HG02870 (cell line): Measurements from ENCODE around the gene PAOX.
"Not testable (repeated sequence)": the region's sequence is repeated elsewhere in the genome, so short reads cannot be mapped to it uniquely, and the experiment has no call there.

ENCODE experiments used
- ATAC-seq: cut with Tn5 transposase; IDR thresholded peaks from one replicate; pipeline ENCODE4 v1.9.1; 2021; ENCODE audit warnings: mild to moderate bottlenecking, moderate library complexity; ENCODE audit not compliant: unreplicated experiment

PAOX gene

GRCh38 chr10:133403359-133403758 is 24.3 kb downstream of the PAOX start:
- ATAC-seq: no peak

GRCh38 chr10:133403784-133404183 is 24.7 kb downstream of the PAOX start:
- no peak for ATAC-seq

- no peak for ATAC-seq
Observed at GRCh38 chr10:133405272-133405671, 26.2 kb downstream of the PAOX start.

GRCh38 chr10:133405844-133406527 is 26.9 kb downstream of the PAOX start:
- peak; percentile 49 for ATAC-seq

GRCh38 chr10:133411523-133412380 is 32.7 kb downstream of the PAOX start:
- ATAC-seq: no peak

GRCh38 chr10:133412381-133412711 is 33.3 kb downstream of the PAOX start:
- no peak for ATAC-seq

- not testable (repeated sequence) for ATAC-seq
Observed at GRCh38 chr10:133414401-133414800, 35.3 kb downstream of the PAOX start.

- ATAC-seq: no peak
Observed at GRCh38 chr10:133415752-133416151, 36.7 kb downstream of the PAOX start.

- ATAC-seq: no peak
Observed at GRCh38 chr10:133418289-133418993, 39.4 kb downstream of the PAOX start.

- no peak for ATAC-seq
Observed at GRCh38 chr10:133419211-133419950, 40.3 kb downstream of the PAOX start.

- no peak for ATAC-seq
Observed at GRCh38 chr10:133420028-133420427, 41.0 kb downstream of the PAOX start.

- ATAC-seq: no peak
Observed at GRCh38 chr10:133420579-133420978, 41.5 kb downstream of the PAOX start.

- ATAC-seq: no peak
Observed at GRCh38 chr10:133421336-133422222, 42.5 kb downstream of the PAOX start.

GRCh38 chr10:133422223-133422806 is 43.3 kb downstream of the PAOX start:
- no peak for ATAC-seq

GRCh38 chr10:133422807-133423771 is 44.0 kb downstream of the PAOX start:
- ATAC-seq: no peak

- not testable (repeated sequence) for ATAC-seq
Observed at GRCh38 chr10:133424102-133424501, 45.0 kb downstream of the PAOX start.

- not testable (repeated sequence) for ATAC-seq
Observed at GRCh38 chr10:133424601-133425000, 45.5 kb downstream of the PAOX start, which contains the start of gene SPRN. Gene SPRN, minus strand, starts transcription at chr10:133424625. Its CDS starts 944 bp downstream, at chr10:133423681.

GRCh38 chr10:133429571-133429970 is 50.5 kb downstream of the PAOX start:
- ATAC-seq: not testable (repeated sequence)
